Ovary (tissue), 3 donors: ENCODE measurements around the gene SPRED2.

Experiments used
- CTCF ChIP-seq, 3 donors: fragments of 450-650 bp in 2 of 3; fragments of 200-600 bp in 1 of 3; IDR thresholded peaks; one replicate each; pipeline versions ENCODE4 v1.5.1 to v1.8.0; 2016 to 2022; ENCODE audit warnings: antibody characterized with exemption in 3 of 3, mild to moderate bottlenecking in 1 of 3
- POLR2A ChIP-seq: fragments of 450-650 bp; IDR thresholded peaks from one replicate; pipeline ENCODE4 v1.6.1; 2017; ENCODE audit warnings: antibody characterized with exemption, mild to moderate bottlenecking, moderate library complexity
- donor health status: DM: no; HTN: no; CAD: no.

- TF ChIP-seq CTCF (IDR thresholded peaks at IDR 0.05) = no peak
- no peak for TF ChIP-seq POLR2A
Observed at GRCh38 chr2:65281627-65282351, 150.6 kb downstream of the SPRED2 start.
